Measurements from ENCODE around the gene OR6S1.
"Not testable (repeated sequence)": the region's sequence is repeated elsewhere in the genome, so short reads cannot be mapped to it uniquely, and the experiment has no call there.

The OR6S1 gene

DNA sequence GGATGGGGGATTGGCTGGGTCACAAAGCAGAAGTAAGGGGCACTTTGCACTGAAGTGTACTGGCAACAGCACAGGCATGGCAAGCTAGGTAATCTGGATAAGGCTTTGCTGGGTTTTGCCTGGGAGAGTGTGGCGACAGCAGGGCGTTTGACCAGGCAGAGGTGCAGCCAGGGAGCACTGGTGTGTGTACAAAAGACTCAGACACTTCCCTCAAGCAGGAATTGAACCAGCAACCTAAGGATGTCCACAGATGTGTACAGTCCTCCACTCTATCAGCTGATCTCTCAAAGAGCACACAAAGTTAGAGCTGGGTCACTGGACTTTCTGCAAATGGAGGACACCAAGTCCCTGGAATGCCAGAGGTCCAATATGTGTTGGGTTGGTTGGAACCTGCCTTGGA is 27.5 kb upstream of the OR6S1 start:
- no peak for DNase-seq (ENCODE audit: low read depth in 3 of 3)

DNA sequence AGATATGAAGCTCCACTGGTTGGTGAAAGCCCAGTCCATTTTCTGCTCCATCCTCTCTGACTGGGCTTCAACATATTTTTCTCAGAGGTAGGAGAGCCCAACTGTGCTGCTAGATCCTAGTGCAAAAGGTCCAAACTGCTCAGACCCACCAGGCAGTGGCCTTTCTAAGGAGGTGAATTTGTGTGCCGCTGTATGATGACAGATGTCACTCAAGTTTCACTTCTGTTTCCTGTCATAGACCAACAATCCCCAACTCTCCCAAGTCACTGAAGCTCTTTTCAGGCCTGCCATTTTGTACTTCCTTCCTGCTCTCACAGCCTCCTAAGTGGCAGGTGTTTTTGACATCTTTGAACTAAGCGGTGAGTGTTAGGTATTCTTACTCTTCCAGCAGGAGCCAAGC is 26.5 kb upstream of the OR6S1 start:
- DNase-seq (ENCODE audit: low read depth in 3 of 3) = no peak

DNA sequence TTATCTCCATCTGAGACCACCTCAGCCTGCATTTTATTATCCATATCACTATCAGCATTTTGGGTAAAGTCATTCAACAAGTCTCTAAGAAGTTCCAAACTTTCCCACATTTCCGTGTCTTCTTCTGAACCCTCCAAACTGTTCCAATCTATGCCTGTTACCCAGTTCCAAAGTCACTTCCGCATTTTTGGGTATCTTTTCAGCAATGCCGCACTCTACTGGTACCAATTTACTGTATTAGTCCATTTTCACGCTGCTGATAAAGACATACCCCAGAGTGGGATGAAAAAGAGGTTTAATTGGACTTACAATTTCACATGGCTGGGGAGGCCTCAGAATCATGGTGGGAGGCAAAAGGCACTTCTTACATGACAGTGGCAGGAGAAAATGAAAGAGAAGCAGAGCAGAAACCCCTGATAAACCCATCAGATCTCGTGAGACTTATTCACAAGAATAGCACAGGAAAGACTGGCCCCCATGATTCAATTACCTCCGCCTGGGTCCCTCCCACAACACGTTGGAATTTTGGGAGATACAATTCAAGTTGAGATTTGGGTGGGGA is 25.0 kb upstream of the OR6S1 start:
- DNase-seq (ENCODE audit: low read depth in 3 of 3) = not testable (repeated sequence)

DNA sequence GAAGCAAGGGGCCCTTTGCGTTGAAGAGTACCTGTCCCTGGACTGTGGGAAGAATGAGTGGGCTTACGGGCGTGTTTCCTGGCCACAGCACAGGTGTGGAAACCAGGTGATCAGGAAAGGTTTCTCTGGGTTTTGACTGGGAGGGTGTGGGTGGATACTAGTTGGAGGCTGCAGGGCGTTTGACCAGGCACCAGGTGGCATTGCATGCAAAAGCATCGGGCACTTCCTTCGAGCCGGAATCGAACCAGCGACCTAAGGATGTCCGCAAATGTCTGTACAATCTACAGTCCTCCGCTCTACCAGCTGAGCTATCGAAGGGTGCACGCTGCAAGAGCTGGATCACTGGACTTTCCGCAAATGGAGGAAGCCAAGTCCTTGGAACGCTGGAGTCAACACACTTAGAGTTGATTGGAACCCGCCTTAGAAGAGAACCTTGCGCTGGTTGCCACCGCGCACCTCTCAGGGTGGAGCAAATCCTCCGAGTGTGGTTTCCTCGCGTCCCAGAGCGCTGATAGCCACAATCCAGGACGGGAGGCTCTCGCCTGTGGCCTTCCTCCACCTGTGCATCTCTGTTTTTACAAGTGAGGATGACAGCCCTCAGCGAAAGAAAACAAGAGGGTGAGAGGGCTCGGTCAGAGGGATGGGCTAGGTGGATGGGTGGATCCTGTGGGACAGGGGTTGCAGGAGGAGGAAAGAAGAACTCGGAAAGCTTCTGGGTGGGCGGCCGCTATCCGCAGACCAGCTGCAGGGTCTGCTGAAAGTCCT is 21.7 kb upstream of the OR6S1 start:
- peak; percentile 46 to 52 (median 50) for DNase-seq (ENCODE audit: low read depth in 3 of 3)

DNA sequence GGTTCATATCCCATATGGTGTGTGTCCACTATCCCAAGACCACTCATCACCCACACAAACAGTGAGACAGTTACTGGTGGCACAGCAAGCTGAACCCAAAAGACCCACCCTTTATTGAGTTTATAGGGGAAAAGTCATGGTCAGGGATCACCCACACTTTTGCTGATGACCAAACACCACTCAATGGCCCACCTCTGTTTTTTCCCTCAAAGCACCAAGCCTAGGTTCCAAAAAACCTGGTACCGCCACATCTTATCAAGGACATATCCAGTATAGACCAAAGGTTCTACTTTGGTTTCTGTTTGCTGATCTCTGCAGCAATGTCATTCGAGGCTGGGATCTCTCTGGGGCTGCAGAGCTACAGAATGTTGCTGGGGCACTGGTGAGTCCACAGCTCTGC is 19.7 kb upstream of the OR6S1 start:
- DNase-seq (ENCODE audit: low read depth in 3 of 3) = no peak

DNA sequence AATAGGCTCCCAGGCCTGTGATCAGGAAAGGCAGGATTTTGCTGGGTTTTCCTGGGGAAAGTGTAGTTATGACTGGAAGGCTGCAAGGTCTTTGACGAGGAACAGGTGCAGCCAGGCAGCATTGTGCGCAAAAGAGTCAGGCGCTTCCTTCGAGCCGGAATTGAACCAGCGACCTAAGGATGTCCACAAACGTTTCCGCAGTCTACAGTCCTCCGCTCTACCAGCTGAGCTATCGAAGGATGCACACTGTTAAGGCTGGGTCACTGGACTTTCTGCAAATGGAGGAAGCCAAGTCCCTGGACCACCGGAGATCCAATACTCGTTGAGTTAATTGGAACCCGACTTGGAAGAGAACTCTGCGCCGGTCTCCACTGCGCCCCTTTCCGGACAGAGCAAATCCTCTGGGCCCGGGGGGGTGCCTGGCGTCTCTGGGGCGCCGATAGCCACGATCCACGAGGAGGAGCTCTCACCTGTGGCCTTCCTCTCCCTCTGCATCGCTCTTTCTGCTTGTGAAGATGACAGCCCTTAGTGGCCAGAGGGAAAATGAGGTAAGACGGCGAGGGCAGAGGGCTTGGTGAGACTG is 18.4 kb upstream of the OR6S1 start:
- DNase-seq (ENCODE audit: low read depth in 3 of 3) = no peak

DNA sequence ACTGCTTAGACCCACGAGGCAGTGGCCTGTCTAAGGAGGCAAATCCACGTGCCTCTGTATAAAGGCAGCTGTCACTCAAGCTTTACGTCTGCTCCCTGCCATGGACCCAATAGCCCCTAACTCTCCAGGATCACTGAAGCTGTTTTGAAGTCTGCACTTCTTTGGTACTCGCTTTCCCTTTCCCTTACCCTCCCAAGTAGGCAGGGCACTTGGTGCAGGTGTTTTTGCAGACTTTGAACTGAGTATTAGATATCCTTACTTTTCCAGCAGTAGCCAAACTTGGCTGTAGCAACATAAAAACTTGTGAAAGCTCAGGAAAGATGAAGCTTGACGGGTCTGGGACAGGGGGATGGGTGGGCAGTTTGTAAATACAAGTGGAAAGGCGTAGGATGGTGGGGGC is 17.8 kb upstream of the OR6S1 start:
- no peak for DNase-seq (ENCODE audit: low read depth in 3 of 3)

DNA sequence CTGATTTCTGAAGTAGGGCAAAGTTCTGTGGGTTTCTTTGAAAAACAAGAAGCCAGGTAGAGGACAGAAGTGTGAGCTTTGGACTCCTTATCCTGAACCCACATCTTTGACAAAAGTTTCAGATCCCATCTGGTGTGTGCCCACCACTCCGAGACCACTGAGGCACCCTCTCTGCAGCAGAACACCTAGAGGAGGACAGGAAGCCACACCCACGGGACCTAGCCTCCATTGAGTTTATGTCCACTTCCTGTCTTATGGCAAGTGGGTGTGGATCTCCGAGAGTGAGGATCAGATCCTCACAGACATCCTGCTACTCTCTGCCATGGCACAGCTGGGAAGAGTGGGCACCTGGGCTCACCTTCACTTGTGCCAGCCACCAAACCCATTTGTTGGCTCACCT is 16.8 kb upstream of the OR6S1 start:
- no peak for DNase-seq (ENCODE audit: low read depth in 3 of 3)

DNA sequence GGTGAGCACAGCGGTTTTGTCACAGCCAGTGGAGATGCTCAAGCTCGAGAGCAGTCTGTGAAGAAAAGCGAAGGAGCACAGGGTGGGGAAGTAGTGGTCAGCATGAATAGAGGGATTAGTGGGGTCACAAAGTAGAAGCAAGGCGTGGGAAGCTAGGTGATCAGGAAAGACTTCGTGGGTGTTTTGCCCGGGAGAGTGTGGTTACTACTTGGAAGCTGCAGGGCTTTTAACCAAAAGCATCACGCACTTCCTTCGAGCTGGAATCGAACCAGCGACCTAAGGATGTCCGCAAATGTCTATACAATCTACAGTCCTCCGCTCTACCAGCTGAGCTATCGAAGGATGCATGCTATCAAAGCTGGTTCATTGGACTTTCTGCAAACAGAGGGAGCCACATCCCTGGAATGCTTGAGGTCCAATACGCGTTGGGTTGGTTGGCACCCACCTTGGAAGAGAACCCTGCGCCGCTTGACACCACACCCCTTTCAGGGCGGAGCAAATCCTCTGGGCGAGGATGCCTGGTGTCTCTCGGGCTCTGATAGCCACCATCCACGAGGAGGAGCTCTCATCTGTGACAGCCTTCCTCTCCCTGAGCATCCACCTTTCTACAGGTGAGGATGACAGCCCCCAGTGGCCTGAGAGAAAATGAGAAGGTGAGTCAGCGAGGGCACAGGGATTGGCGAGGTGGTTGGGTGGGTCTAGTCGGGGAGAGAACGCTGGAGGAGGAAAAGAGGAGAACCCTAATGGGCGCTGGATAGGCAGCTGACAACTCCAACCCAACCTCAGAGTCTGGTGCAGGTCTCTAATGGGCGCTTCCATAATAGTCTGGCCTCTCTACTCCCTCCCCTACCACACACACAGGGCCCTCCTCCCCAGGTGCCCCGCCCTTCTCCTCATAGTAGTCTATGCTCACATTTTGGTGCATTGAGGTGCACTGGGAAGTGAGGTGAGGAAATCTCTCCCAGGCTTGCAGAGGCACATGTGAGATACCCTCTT is 16.0 kb upstream of the OR6S1 start:
- no peak for DNase-seq (ENCODE audit: low read depth in 3 of 3)

DNA sequence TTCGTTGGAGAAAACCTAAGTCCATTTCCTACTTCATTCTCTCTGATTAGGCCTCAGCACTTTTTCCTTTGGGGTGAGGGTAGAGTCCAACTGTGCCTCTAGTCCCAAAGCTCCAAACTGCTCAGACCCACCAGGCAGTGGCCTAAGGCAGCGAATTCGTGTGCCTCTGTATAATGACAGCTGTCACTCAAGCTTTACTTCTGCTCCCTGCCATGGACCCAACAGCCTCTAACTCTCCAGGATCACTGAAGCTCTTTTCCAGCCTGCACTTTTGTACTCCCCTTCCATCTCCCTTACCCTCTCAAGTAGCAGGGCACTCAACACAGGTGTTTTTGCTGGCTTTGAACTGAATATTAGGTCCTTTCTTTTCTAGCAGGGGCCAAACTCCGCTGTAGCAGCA is 14.8 kb upstream of the OR6S1 start:
- no peak for DNase-seq (ENCODE audit: low read depth in 3 of 3)

DNA sequence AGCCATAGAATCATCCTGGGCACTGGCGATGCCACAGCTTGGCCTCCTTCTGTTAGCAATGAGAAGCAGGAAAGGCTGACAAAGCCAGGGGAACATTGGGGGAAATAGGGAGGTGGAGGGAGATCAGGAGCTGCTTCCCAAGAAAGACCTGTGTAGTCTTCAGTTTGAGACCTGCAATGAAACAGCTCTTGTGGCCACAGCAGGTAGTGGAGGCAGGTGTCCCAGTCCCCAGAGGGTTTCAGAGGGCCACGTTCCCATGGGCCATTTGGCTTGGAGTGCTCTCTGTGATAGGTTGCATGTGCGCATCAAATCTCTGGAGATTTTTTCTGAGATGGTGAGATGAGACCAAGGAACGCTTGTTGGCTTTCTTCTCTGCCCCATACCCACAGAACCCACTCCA is 14.4 kb upstream of the OR6S1 start:
- no peak for DNase-seq (ENCODE audit: low read depth in 3 of 3)

DNA sequence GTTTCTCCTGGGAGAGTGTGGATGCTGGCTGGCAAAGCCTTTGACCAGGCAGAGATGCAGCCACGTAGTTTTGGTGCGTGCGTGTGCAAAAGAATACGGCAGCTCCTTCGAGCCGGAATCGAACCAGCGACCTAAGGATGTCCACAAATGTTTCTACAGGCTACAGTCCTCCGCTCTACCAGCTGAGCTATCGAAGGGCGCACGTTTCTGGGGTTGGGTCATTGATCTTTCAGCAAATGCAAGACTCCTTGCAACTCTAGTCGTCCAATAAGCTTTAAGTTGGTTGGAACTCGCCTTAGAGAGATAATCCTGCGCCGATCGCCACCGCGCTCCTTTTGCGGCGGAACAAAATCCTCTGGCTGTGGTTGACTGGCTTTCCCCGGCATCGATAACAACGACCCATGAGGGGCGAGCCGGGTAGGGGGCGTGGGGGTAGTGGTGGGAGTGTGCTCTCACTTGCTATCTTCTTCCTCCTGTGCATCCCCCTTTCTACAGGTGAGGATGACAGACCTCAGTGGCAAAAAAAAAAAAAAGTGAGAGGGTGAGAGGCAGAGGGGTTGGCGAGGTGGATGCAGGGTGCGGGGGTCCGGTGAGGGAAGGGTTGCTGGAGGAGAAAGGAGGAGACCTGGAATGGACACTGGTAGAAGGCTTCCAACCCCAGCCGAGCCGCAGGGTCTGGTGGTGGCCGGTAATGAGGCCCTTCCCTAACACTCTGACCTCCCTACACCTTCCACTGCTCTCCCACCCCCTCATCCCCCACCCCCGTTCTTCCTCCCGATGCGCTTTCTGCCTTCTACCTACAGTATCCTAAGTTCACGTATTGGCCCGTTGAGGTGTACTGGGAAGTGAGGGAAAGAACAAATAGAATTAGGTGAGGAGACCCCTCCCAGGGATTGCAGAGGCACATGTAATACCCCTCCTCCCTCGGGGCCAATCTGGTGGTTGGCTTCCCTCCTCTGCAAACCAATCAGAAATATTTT is 11.8 kb upstream of the OR6S1 start:
- DNase-seq (ENCODE audit: low read depth in 3 of 3) = peak in 1 of 3 experiments; percentile 19

DNA sequence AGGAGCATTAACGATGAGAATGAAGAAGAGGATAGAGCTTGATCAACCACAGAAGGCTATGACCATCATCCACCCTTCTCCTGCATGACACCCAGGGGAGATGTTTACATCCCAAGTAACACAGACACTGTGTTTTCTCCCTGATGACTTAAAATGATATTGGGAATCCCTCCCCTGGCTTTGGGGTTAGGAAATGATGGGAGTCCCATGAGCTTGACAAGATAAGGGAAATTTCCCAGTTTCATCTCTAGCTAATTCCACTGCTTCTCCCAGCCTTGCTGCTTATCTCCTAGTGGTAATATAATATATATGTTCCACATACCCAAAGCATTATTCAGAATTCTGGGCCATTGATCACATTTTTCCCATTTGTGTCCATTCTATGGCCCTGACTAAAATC is 4.0 kb upstream of the OR6S1 start:
- DNase-seq (ENCODE audit: low read depth in 3 of 3) = no peak

DNA sequence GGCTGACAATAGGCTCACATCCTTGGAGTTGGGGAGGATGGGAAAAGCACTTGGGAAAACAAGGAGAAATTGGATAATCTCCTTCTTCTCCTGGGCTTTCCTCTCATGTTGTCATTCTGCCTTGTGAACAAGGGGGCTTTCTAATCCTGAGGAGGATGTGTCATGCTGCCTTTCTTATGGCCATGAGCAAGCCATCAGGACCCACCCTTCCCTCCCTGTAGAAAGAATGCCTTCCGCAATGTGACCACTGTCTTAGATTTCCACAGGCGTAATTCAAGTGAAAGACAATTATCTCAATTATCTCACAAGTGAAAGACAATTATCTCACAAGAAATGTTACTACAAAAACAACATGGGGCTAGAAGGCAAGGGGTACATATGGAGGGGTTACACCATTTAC is 3.0 kb upstream of the OR6S1 start:
- DNase-seq (ENCODE audit: low read depth in 3 of 3) = no peak

DNA sequence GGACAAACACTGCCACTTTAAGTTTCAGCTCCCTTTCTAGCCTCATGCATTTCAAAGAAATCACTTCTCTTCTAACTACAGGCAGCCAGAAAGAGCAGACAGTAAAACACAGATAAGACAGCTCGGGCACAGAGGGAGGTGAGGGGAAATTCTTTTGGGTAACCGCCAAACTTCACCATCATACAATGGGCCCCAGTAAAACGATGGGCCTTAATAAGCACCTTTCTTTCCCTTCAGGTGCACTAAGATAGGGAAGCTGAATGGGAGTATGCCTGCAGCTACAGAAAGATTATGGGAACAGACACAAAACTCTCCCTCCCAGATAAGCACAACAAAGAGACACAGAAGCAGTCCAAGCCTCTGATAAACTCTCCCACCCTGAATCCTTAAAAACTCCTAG is 1.3 kb upstream of the OR6S1 start:
- DNase-seq (ENCODE audit: low read depth in 3 of 3) = not testable (repeated sequence)

DNA sequence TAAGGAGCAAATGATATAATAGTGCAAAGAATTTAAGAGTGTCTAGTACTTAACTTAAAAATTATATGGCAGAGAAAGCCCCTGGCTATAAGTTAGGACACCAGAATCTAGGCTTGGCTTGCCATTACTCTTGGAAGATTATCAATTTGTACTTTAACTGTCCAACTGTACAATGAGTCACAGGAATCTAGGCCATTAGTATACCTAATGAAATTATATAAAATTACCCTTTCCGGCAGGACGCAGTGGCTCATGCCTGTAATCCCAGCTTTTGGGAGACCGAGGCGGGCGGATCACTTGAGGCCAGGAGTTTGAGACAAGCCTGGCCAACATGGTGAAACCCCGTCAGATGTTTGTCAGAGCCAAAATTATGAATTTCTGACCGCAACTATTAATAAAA is 691 bp upstream of the OR6S1 start:
- DNase-seq (ENCODE audit: low read depth in 3 of 3) = no peak

DNA sequence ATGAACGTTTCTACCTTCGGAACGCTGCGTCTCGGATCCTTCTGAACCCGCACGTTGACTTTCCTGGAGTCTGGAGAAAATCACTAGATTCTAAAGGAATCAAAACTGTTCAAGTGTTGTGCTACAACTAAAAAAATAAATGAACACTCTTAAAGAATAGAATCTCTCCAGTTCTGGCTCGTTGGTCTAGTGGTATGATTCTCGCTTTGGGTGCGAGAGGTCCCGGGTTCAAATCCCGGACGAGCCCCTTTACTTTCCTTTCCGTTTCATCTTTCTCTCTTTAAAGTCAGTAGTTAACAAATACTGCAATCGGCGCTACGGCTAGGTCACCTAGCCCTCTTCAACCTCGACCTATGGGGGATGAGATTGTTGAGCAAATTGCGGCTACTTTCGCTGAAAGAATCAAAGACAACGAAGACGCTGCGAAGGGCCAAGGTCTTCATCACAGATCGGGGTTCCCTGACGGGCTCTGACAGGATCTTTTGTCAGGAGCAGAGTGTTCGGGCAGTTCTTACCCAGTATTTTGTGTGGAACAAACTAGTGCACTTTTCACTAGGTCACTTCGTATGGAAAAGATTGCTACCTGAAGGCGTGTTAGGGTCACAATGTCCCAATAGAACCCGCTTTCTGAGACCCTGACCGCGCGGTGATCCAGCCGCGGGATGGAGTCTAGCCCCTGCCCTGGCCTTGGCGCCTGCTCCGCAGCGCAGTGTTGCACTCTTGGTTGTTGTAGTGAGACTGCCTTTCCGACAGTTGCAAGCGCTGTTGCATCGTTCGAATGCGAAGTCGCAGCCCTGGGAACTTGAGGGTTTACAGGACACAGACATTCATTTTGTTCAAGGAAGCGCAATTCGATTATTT is 8.4 kb downstream of the OR6S1 start:
- DNase-seq (ENCODE audit: low read depth in 3 of 3) = peak in 2 of 3 experiments; percentile 44 to 45

DNA sequence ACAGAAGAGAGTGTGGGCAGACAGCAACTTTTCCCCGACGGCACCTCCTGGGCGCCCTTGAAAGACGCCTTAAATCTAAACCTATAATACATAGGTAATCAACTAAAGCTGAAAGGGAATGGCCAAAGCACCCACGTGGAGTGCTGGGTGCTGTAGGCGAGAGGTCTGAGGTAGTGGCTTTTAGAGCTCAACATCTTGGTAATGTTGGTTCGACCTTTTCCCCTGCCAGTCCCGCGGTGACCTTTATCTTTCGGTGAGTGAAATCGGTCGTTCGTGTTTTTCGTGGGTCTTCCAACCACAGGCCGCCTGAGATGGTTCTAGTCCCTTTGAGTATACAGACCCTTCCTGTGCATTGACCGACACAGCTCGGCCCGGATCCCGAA is 9.1 kb downstream of the OR6S1 start:
- peak in 1 of 3 experiments; percentile 14 for DNase-seq (ENCODE audit: low read depth in 3 of 3)

DNA sequence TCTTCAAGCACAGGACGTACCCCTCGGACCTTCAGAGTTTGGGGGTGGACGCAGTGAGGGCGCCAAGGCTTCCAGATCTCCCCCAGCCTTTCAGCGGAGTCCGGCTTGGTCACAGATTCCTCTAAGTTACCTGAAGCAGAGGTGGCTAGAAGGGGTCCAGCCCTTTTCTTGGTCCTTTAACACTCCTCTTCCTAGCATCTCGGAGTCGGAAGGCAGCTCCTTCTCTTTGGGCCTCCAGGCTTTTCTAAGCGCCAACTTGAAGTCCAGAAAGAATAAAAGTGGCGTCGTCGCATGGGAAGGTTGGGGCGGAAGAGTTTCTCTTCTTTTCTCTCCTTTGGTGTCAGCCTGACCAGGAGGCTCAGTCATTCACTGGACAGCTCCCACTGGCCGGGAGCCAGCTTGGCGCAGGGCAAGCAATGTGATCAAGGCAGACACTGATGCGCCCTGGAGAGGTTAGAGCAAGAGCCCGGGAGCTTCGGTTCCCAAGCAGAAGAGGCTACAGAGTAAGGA is 9.6 kb downstream of the OR6S1 start:
- no peak for DNase-seq (ENCODE audit: low read depth in 3 of 3)

All from stimulated activated CD4-positive, alpha-beta T cell treated with anti-CD3 and anti-CD28 coated beads, TNF-alpha, amount 100 ng/mL, for 4 hours (primary cell).